HG03439 (cell line): ENCODE results near the gene KIF2B.
"Not testable (repeated sequence)": the region's sequence is repeated elsewhere in the genome, so short reads cannot be mapped to it uniquely, and the experiment has no call there.

Experiments used
- ATAC-seq: cut with Tn5 transposase; IDR thresholded peaks from one replicate; pipeline ENCODE4 v1.9.1; 2021; ENCODE audit warnings: mild to moderate bottlenecking, moderate library complexity; ENCODE audit not compliant: unreplicated experiment

Gene KIF2B

GRCh38 chr17:53822764-53823163 lies at the start of gene KIF2B:
TSS of gene KIF2B (plus strand) at chr17:53822927. CDS start at chr17:53823034, 107 bp downstream.
- ATAC-seq = no peak

- no peak for ATAC-seq
Observed at GRCh38 chr17:53780320-53780719, 42.4 kb upstream of the KIF2B start.

- ATAC-seq = no peak
Observed at GRCh38 chr17:53791551-53791950, 31.2 kb upstream of the KIF2B start.

GRCh38 chr17:53792451-53792850 lies 30.3 kb upstream of the KIF2B start:
- no peak for ATAC-seq

GRCh38 chr17:53792997-53793396 lies 29.7 kb upstream of the KIF2B start:
- ATAC-seq = no peak

GRCh38 chr17:53794875-53795274 lies 27.9 kb upstream of the KIF2B start:
- ATAC-seq = no peak

- no peak for ATAC-seq
Observed at GRCh38 chr17:53796642-53797041, 26.1 kb upstream of the KIF2B start.

- no peak for ATAC-seq
Observed at GRCh38 chr17:53797501-53797900, 25.2 kb upstream of the KIF2B start.

GRCh38 chr17:53804437-53804836 lies 18.3 kb upstream of the KIF2B start:
- no peak for ATAC-seq

GRCh38 chr17:53806473-53806872 lies 16.3 kb upstream of the KIF2B start:
- ATAC-seq = no peak

- no peak for ATAC-seq
Observed at GRCh38 chr17:53807286-53807685, 15.4 kb upstream of the KIF2B start.

- ATAC-seq = no peak
Observed at GRCh38 chr17:53818271-53818670, 4.5 kb upstream of the KIF2B start.

GRCh38 chr17:53818929-53819328 lies 3.8 kb upstream of the KIF2B start:
- ATAC-seq = no peak

- ATAC-seq = no peak
Observed at GRCh38 chr17:53819956-53820355, 2.8 kb upstream of the KIF2B start.

- ATAC-seq = no peak
Observed at GRCh38 chr17:53823341-53824050, 769 bp downstream of the KIF2B start.

GRCh38 chr17:53834771-53835170 lies 12.0 kb downstream of the KIF2B start:
- ATAC-seq = not testable (repeated sequence)

GRCh38 chr17:53837131-53837530 lies 14.4 kb downstream of the KIF2B start:
- no peak for ATAC-seq

GRCh38 chr17:53844491-53845107 lies 21.9 kb downstream of the KIF2B start:
- no peak for ATAC-seq

- not testable (repeated sequence) for ATAC-seq
Observed at GRCh38 chr17:53871128-53871527, 48.4 kb downstream of the KIF2B start.
